Kidney (tissue), 14 donors: ENCODE measurements around the gene MAB21L3. TPM values are rescaled to one million over a fixed set of nuclear protein-coding genes. Genes with fewer than 3 reads are reported as not detected.
A peak's percentile ranks its signal among the peaks of the same experiment; 100 is the strongest.

Source experiments
- DNase-seq, 5 donors: peaks; one replicate each; pipeline ENCODE4 v3.0.0-alpha.2; 2013 to 2020
- FAIRE-seq: peaks from 2 replicates; lab custom pipeline; 2012; peaks lifted over from hg19 to GRCh38; lab: Jason Lieb, UNC
- H3K27ac ChIP-seq, 2 donors: one replicate each; pipeline ENCODE4 v1.7.0; 2013; ENCODE audit warnings: low read depth in 2 of 2, low read length in 2 of 2, inconsistent platforms in 1 of 2
- H3K27me3 ChIP-seq: one replicate; pipeline ENCODE4 v1.7.1; 2013; ENCODE audit warnings: low read length, inconsistent platforms; ENCODE audit not compliant: control insufficient read depth, insufficient read depth
- H3K36me3 ChIP-seq, 3 donors: one replicate each; pipeline versions ENCODE4 v1.7.0 to v1.7.1; 2013; ENCODE audit warnings: low read length in 3 of 3, control low read depth in 1 of 3, inconsistent platforms in 1 of 3; ENCODE audit not compliant: insufficient read depth in 3 of 3, control insufficient read depth in 2 of 3
- H3K4me1 ChIP-seq, 3 donors: one replicate each; pipeline versions ENCODE4 v1.7.0 to v1.7.1; 2013; ENCODE audit warnings: low read length in 3 of 3, inconsistent platforms in 1 of 3, low read depth in 1 of 3; ENCODE audit not compliant: control insufficient read depth in 2 of 3, insufficient read depth in 2 of 3
- H3K4me3 ChIP-seq, 3 donors: one replicate each; pipeline versions ENCODE4 v1.7.0 to v1.8.1; 2013; ENCODE audit warnings: low read length in 3 of 3, control low read depth in 1 of 3, inconsistent platforms in 1 of 3
- H3K9ac ChIP-seq, 3 donors: one replicate each; pipeline versions ENCODE4 v1.7.0 to v1.7.1; 2013; ENCODE audit warnings: low read length in 3 of 3, control low read depth in 1 of 3, inconsistent platforms in 1 of 3
- H3K9me3 ChIP-seq, 3 donors: one replicate each; pipeline versions ENCODE4 v1.7.0 to v1.7.1; 2013; ENCODE audit warnings: low read length in 3 of 3, control low read depth in 1 of 3, inconsistent platforms in 1 of 3; ENCODE audit not compliant: control insufficient read depth in 2 of 3, insufficient read depth in 1 of 3
- CTCF ChIP-seq: IDR thresholded peaks from 3 replicates; pipeline ENCODE4 v1.5.1; 2012; ENCODE audit warnings: mild to moderate bottlenecking, moderate library complexity, borderline replicate concordance; ENCODE audit not compliant: insufficient read depth; ENCODE audit errors: extremely low read depth
- intact Hi-C: fragments of 100-400 bp; cut with DNase I; formaldehyde crosslinking; loops from one replicate; pipeline ENCODE4 v1.11.1; 2022
- polyA plus RNA-seq: library from polyadenylated mRNA; stranded (reverse); fragments of 350-450 nt; fragmentation: Illumina TruSeq; extraction: RNeasy Lipid Tissue Mini Kit (QIAGEN cat#74804); gene quantifications from one replicate; pipeline ENCODE4 v1.2.3, GENCODE V29; 2014; ENCODE audit warnings: low read depth, low replicate concordance; ENCODE audit not compliant: insufficient read depth
- total RNA-seq: library from RNA; stranded (reverse); fragmentation: NEBNext Ultra II Directional; extraction: Animal tissue kit (Norgen Biotek cat#: 25700); gene quantifications from one replicate; pipeline ENCODE4 v1.2.1, GENCODE V29; 2021
- donor health status: control.
- donor health status: control.
- donor health status: control.
- donor health status: control.
- donor health status: control.
- donor health status: DM: yes; HTN: yes; CAD: no.
- donor health status: Normal renal cell carcinoma (clear cell type).

The MAB21L3 gene
- total and polyA plus RNA-seq, 2 donors from 2014 or later: 0.24 to 2.9 TPM

- Histone ChIP-seq H3K4me3 (no peak overlapping the region), H3K9me3 (no peaks in the 10 kb centered on the region), H3K9ac (no peak overlapping the region), H3K27ac (no peak overlapping the region), H3K27me3 (no peaks in the 10 kb centered on the region), H3K36me3 (no peaks in the 10 kb centered on the region), H3K4me1 (peaks cover 0 to 13% (median 9%) of the 10 kb centered on the region in 3 donors)
- FAIRE-seq: no peak
- intact Hi-C loops: no loop called here
- no peak for TF ChIP-seq CTCF
- peak in 1 of 5 donors; percentile 57 for DNase-seq
Measured at GRCh38 chr1:116125758-116126157, 14.6 kb downstream of the MAB21L3 start.

DNA sequence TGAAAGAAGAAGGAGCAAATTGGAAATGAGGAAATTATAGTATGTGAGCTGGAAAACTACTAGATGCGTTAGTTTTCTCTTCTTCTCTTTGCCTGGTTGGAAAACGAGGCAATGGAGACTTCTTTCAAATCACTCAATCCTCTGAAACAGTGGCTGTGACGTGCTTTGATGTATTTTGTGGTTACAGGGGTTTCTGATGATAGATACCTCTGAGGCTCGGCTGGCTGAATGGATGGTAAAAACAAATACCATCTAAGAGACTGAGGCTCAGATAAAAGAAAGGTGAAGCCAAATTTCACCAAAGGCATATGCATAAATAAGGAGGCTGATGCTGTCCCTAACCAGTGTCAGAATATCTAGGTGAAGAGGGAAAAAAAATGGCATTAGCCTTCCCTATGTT lies 15.1 kb downstream of the MAB21L3 start:
- peaks cover 0 to 13% (median 9%) of the 10 kb centered on the region in 3 donors for H3K4me1 ChIP-seq
- intact Hi-C loops: no loop called here
- no peaks in the 10 kb centered on the region for H3K9me3 ChIP-seq
- H3K36me3 ChIP-seq: no peaks in the 10 kb centered on the region
- no peak overlapping the region for H3K9ac ChIP-seq
- TF ChIP-seq CTCF: no peak
- FAIRE-seq: no peak
- no peak overlapping the region for H3K4me3 ChIP-seq
- no peak overlapping the region for H3K27ac ChIP-seq
- H3K27me3 ChIP-seq: no peaks in the 10 kb centered on the region
- no peak for DNase-seq

GRCh38 chr1:116127123-116127847 lies 16.1 kb downstream of the MAB21L3 start:
- Histone ChIP-seq H3K4me3 (no peak overlapping the region), H3K9ac (no peak overlapping the region), H3K27me3 (no peaks in the 10 kb centered on the region), H3K27ac (no peak overlapping the region), H3K9me3 (no peaks in the 10 kb centered on the region), H3K36me3 (no peaks in the 10 kb centered on the region), H3K4me1 (peaks cover 0 to 9% (median 5%) of the 10 kb centered on the region in 3 donors)
- TF ChIP-seq CTCF: no peak
- intact Hi-C loops: no loop called here
- DNase-seq (peak in 1 of 5 donors; percentile 65), FAIRE-seq (no peak)
